Cardiac fibroblast (primary cell): ENCODE results near the gene ING1.

Source experiments
- DNase-seq, 2 donors: peaks; one replicate each; pipeline versions ENCODE4 v3.0.0 to v3.0.0-alpha.2; 2010; ENCODE audit warnings: low read depth in 2 of 2
- H3K4me3 ChIP-seq, 2 donors: replicated peaks in 1 of 2; 1 replicate in 1 of 2; 2 replicates in 1 of 2; pipeline ENCODE4 v1.5.1; 2011; ENCODE audit warnings: low read depth in 2 of 2, low read length in 2 of 2, mild to moderate bottlenecking in 2 of 2, moderate library complexity in 1 of 2
- TF ChIP-seq, protein P1 (sequence below): IDR thresholded peaks from one replicate; pipeline ENCODE4 v1.5.1; 2011; ENCODE audit warnings: low read depth, mild to moderate bottlenecking, low read length, inconsistent platforms

Gene ING1

DNA sequence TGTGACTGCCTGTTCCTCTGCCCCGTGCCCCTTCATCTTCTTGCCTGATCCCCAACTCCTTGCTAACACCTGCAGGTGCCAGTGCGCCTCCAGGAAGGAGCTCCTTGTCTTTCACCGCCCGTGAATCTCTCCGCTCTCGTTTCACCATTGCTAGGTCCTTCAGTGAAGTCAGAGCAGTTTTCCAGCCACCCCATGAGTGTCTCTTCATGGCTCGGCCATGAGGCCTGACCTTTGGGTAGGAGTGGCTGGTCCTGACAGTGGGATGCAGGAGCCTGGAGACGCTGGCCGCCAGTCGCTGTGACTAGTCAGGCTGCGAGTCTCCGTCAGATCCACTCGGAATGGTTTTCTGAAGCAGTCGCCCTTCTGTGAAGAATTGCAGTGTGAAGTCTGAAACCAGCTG lies 43.8 kb downstream of the ING1 start:
- TF ChIP-seq, protein P1, sequence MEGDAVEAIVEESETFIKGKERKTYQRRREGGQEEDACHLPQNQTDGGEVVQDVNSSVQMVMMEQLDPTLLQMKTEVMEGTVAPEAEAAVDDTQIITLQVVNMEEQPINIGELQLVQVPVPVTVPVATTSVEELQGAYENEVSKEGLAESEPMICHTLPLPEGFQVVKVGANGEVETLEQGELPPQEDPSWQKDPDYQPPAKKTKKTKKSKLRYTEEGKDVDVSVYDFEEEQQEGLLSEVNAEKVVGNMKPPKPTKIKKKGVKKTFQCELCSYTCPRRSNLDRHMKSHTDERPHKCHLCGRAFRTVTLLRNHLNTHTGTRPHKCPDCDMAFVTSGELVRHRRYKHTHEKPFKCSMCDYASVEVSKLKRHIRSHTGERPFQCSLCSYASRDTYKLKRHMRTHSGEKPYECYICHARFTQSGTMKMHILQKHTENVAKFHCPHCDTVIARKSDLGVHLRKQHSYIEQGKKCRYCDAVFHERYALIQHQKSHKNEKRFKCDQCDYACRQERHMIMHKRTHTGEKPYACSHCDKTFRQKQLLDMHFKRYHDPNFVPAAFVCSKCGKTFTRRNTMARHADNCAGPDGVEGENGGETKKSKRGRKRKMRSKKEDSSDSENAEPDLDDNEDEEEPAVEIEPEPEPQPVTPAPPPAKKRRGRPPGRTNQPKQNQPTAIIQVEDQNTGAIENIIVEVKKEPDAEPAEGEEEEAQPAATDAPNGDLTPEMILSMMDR, result no peak
- DNase-seq, result no peak
- H3K4me3 ChIP-seq, result no peak overlapping the region

DNA sequence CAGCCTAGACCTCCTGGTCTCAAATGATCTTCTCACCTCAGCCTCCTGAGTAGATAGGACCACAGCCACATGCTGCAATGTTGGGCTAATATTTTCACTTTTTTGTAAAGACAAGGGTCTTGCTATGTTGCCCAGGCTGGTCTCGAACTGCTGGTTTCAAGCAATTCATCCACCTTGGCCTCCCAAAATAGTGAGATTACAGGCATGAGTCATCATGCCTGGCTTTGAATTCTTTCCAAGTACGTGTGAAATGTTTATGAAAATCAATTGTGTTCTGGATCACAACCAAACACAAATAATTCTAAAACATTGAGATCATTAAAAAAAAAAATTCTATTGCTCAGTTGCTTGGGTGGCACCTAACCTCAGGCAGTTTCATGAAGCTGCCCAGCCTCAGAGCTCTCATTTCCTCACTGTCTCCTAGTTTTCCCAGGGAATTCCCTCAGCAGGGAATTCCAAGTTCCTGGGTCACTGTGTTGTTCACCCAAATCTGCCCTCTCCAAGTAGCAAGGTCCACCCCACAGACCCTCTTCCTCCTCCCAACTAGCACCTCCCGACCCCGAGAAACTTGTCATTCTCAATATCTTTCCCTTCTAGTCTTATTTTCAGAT lies 44.8 kb downstream of the ING1 start:
- H3K4me3 ChIP-seq, result no peak overlapping the region
- TF ChIP-seq, protein P1, result no peak
- peak; percentile 58 to 64 for DNase-seq

DNA sequence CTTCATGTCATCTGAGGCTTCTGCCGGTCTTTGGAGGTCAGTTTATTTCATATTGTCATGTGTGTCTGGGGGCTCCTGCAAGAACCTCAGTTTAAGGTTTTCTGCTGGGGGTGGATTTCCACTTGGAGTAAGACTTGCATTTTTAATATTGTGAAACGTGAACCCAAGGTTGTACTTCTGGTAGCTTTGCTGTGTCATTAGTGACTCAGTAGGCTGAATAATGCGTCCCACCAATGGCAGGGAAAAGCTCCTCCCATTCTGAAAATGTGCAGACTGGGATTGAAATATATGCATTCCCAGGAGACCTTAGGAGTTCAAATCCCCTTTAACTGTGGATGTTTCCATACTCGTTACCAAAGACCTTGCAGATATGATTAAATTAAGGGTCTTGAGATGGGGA lies 46.2 kb downstream of the ING1 start:
- H3K4me3 ChIP-seq, result no peak overlapping the region
- DNase-seq, result peak; percentile 57 to 92
- TF ChIP-seq, protein P1, result no peak

DNA sequence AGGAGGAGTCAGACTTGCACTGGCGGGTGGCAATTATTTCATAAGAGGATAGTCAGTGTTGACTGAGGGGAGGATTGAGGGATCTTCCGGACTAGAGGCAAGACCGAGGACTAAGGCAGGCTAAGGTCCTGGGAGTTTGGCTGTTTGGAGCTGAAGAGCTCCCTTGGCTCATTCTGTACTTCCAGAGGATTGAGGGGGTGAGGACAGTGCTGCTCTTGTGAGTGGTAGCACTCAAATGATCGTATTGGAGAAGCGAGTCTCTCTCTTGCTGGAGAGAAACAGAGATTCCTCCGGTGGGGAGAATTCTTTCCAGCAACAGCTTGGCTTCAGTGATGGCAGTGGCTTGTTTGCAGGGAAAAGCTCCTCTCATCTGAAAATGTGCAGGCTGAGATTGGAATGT lies 47.1 kb downstream of the ING1 start:
- TF ChIP-seq, protein P1, result no peak

DNA sequence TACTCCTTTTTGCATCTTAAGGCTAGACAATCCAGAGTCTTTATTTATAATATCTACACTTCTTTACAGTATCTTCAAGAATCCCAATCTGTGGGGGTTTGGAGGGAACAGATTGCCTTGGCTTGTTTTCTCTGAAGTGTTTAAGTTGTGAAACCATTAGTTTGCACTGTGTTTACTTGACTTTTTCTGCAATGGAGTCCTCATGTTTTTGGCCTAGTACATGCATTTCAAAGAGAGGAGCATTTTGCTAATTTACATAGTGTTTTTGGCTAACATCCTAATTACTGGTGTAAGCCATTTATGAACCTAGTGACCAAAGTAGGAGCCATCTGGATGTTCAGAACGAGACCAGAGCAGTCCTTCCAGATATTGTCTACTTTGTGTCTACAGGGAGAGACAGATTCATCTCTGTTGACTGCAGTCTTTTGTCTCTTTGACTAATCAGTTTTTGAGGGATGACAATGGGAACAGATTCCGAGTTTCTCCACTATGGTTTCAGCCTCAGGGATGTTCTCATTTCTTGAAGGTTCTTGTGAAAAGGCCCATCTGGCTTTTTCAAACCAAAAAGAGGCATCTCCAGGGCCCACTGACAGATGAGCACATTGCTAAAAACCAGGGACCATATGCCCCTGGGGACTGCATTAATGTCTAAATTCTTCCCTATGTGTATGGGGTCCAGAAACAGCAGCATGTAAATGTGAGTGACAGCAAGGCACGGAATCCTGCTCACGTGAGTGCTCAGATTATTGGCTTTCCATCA lies 53.4 kb downstream of the ING1 start:
- TF ChIP-seq, protein P1, result no peak
- DNase-seq, result no peak
- no peak overlapping the region for H3K4me3 ChIP-seq

More for the DNA sequence above, 47.1 kb downstream of the ING1 start:
- DNase-seq, result no peak
- H3K4me3 ChIP-seq, result no peak overlapping the region

DNA sequence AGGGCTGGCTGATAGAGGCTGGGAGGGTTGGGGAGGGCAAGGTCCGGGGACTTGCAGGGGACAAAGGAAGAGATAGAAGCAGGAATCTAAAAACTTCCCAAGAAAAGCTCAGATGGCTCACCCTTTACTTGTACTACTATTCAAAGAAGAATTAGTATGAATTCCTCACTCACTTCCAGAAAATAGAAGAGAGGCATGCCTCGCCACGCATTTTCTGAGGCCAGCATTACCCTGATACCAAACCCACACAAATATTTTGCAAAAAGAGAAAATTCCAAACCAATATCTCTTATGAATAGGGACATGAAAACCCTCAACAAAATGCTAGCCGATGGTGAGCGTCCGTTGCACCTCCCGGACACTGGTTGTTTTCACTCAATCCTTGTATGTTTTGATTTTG lies 54.0 kb downstream of the ING1 start:
- DNase-seq, result no peak
- H3K4me3 ChIP-seq, result no peak overlapping the region
- TF ChIP-seq, protein P1, result no peak

DNA sequence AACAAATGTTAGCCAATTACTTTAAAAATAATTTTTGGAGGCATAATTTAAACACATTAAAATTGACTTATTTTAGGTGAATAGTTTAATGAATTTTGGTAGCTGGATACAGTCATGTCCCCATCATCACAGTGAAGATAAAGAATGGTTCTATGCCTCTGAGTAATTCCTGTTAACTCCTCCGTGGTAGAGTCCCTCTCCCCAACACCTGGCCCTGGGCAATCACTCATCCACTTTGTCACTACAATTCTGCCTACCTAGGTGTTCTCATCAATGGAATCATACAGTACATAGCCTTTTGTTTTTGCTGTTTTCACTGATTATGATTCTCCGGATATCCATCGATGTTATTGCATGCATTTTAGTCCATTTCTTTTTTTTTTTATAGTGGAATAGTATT lies 55.6 kb downstream of the ING1 start:
- DNase-seq, result no peak
- TF ChIP-seq, protein P1, result no peak
- no peak overlapping the region for H3K4me3 ChIP-seq
